Skeletal muscle tissue (tissue), 4 donors: ENCODE data around the gene SHC2. TPM values are rescaled to one million over a fixed set of nuclear protein-coding genes. Genes with fewer than 3 reads are reported as not detected.
"Not testable (repeated sequence)": the region's sequence is repeated elsewhere in the genome, so short reads cannot be mapped to it uniquely, and the experiment has no call there.

Source experiments
- H3K27ac ChIP-seq: one replicate; pipeline ENCODE4 v1.7.0; 2013; ENCODE audit warnings: mild to moderate bottlenecking, low read depth, low read length, inconsistent platforms
- H3K27me3 ChIP-seq, 3 donors: one replicate each; pipeline ENCODE4 v1.7.0; 2013; ENCODE audit warnings: low read length in 3 of 3; ENCODE audit not compliant: control insufficient read depth in 3 of 3, insufficient read depth in 3 of 3
- H3K36me3 ChIP-seq, 3 donors: one replicate each; pipeline ENCODE4 v1.7.0; 2013; ENCODE audit warnings: low read length in 3 of 3; ENCODE audit not compliant: control insufficient read depth in 3 of 3, insufficient read depth in 3 of 3
- H3K4me1 ChIP-seq, 3 donors: one replicate each; pipeline ENCODE4 v1.7.0; 2013; ENCODE audit warnings: low read length in 3 of 3, mild to moderate bottlenecking in 3 of 3; ENCODE audit not compliant: control insufficient read depth in 3 of 3, insufficient read depth in 3 of 3
- H3K4me3 ChIP-seq, 3 donors: one replicate each; pipeline ENCODE4 v1.7.0; 2013; ENCODE audit warnings: low read length in 3 of 3
- H3K9ac ChIP-seq, 3 donors: one replicate each; pipeline ENCODE4 v1.7.0; 2013; ENCODE audit warnings: low read length in 3 of 3, mild to moderate bottlenecking in 3 of 3, moderate library complexity in 2 of 3, low read depth in 1 of 3
- H3K9me3 ChIP-seq, 3 donors: one replicate each; pipeline ENCODE4 v1.7.0; 2013; ENCODE audit warnings: low read length in 3 of 3; ENCODE audit not compliant: control insufficient read depth in 3 of 3
- total RNA-seq: library from RNA; depleted of rRNA; stranded (reverse); fragments of >200 nt; gene quantifications from one replicate; pipeline ENCODE4 v1.2.3, GENCODE V29; 2014
- donor health status: Osteomylitis.

Gene SHC2
- total RNA-seq, 1 donor from 2014 or later: 7.8 TPM

DNA sequence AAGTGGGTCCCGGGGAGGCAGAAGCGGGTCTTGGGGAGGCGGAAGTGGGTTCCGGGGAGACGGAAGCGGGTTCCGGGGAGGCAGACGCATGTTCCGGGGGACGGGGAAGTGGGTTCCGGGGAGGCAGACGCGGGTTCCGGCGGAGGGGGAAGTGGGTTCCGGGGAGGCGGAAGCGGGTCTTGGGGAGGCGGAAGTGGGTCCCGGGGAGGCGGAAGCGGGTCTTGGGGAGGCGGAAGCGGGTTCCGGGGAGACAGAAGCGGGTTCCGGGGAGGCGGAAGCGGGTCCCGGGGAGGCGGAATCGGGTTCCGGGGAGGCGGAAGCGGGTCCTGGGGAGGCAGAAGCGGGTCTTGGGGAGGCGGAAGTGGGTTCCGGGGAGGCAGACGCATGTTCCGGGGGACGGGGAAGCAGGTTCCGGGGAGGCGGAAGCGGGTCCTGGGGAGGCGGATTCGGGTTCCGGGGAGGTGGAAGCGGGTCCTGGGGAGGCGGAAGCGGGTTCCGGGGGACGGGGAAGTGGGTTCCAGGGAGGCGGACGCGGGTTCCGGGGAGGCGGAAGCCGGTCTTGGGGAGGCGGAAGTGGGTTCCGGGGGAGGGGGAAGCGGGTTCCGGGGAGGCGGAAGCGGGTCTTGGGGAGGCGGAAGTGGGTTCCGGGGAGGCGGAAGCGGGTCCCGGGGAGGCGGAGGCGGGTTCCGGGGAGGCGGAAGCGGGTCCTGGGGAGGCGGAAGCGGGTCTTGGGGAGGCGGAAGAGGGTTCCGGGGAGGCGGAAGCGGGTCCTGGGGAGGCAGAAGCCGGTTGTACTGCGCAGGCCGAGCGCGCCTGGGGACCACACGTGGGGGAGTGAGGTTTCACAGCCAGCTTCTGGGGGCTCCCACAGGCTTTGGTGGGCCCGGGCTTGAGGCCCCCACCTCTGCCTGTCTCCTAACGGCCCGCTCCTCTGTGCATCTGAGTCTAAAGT, 2.5 kb downstream of the SHC2 start:
- Histone ChIP-seq H3K27ac (no peak overlapping the region), H3K4me3 (no peak overlapping the region), H3K9me3 (no peaks in the 10 kb centered on the region), H3K27me3 (peaks cover 0 to 16% (median 11%) of the 10 kb centered on the region in 3 donors), H3K36me3 (no peaks in the 10 kb centered on the region), H3K4me1 (peaks cover 0 to 8% (median 8%) of the 10 kb centered on the region in 3 donors), H3K9ac (no peak overlapping the region)

DNA sequence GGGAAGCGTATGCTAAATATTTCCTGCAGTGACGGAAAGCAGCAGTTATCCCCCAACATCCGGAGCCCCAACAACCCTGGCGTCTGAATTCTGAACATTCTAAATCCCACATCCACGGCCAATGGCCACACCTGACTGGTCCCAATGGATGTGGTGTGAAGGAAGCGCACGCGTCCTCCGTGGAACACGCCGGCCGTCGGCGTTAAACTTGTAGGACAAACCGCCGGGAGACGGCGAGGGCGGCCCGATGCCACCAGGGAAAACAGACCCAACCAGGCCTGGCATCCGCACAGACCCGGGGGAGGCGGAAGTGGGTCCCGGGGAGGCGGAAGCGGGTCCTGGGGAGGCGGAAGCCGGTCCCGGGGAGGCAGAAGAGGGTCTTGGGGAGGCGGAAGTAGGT, 3.2 kb downstream of the SHC2 start:
- no peak overlapping the region for H3K9ac ChIP-seq
- H3K27ac ChIP-seq: no peak overlapping the region
- no peaks in the 10 kb centered on the region for H3K36me3 ChIP-seq
- H3K27me3 ChIP-seq: peaks cover 0 to 15% (median 11%) of the 10 kb centered on the region in 3 donors
- no peaks in the 10 kb centered on the region for H3K9me3 ChIP-seq
- peaks cover 0 to 8% (median 8%) of the 10 kb centered on the region in 3 donors for H3K4me1 ChIP-seq
- no peak overlapping the region for H3K4me3 ChIP-seq

DNA sequence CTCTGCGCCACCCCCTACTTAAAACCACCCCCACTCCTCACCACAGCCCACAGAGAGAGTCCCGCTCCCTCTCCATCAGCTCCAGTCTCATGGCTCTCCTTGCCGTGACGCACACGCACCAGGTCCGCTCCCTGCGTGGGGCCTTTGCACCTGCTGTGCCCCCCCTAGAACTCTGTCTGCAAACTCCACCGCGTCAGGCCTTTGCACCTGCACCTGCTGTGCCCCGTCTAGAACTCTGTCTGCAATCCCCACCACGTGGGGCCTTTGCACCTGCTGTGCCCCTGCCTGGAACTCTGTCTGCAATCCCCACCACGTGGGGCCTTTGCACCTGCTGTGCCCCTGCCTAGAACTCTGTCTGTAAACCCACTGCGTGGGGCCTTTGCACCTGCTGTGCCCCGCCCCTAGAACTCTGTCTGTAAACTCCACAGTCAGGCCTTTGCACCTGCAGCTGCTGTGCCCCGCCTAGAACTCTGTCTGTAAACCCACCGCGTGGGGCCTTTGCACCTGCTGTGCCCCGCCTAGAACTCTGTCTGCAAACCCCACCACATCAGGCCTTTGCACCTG, 4.2 kb downstream of the SHC2 start:
- H3K9ac ChIP-seq: no peak overlapping the region
- H3K27ac ChIP-seq: no peak overlapping the region
- H3K4me3 ChIP-seq: no peak overlapping the region
- no peaks in the 10 kb centered on the region for H3K9me3 ChIP-seq
- peaks cover 0 to 5% (median 5%) of the 10 kb centered on the region in 3 donors for H3K4me1 ChIP-seq
- peaks cover 0 to 6% (median 4%) of the 10 kb centered on the region in 3 donors for H3K27me3 ChIP-seq
- H3K36me3 ChIP-seq: no peaks in the 10 kb centered on the region

DNA sequence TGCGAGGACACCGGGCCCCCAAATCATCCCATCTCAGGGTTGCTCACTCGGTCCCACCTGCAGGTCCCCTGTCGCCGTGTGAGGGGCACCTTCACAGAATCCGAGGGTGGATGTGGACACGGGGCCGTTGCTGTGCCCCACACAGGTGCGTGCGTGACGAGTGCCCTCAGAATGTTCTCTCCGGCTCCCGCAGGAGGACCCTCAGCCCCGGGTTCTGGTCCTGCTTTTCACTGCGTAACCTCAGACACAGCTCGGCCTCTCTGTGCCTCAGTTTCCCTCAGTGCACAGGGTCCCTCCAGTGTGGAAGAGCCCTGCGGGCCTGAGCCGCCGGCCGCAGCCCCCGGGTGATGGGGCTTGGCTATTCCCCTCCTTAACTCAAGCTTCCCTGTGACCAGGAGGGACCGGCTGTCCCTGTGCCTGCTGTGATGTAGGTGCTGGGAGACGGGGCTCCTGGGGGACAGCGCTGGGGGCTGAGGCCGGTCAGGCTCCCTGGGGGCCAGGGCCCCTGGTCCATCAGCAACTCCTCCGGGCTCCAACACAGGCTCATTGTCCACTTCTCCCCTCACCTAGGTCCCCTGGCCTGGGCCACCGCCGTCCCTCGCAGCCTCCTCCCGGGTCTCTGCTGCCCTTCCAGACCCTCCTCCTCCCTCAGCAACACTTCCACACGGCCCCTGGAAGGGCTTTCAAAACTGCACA, 4.8 kb downstream of the SHC2 start:
- H3K4me3 ChIP-seq: no peak overlapping the region
- peaks cover 0 to 4% (median 4%) of the 10 kb centered on the region in 3 donors for H3K27me3 ChIP-seq
- H3K4me1 ChIP-seq: peaks cover 0 to 5% (median 3%) of the 10 kb centered on the region in 3 donors
- no peak overlapping the region for H3K9ac ChIP-seq
- H3K9me3 ChIP-seq: no peaks in the 10 kb centered on the region
- H3K27ac ChIP-seq: no peak overlapping the region
- H3K36me3 ChIP-seq: no peaks in the 10 kb centered on the region

DNA sequence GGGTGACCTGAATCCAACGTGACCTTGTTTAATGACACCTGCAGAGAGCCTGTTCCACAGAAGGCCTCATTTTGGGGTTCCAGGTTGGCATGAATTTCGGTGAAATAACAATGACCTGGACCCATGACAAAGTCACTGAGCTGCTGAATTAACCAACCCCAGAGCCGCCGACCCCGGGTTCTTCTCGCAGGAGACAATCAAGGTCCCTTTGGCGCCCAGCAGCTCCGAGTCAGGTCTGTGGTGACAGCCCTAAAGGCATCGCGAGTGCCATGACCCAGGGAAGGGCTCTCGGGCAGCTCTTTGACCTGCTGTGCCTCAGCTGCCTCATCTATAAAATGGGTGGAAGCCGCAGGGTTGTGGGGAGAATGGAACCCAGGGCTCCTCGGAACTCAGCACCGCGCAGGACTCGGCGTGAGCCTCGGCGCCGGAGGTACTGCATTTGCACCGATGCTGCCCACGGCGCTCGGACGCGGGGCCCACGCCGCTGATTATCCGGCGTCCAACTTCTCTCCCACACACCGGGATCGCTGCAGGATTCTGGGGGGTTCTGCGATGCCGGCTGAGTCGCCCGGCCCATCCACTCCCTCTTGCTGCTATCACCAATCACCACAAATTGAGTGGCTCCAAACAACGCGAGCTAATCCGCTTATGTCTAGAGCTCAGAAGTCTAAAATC, 5.7 kb downstream of the SHC2 start:
- H3K9me3 ChIP-seq: no peaks in the 10 kb centered on the region
- no peak overlapping the region for H3K27ac ChIP-seq
- no peak overlapping the region for H3K4me3 ChIP-seq
- H3K27me3 ChIP-seq: peaks cover 0 to 4% (median 4%) of the 10 kb centered on the region in 3 donors
- no peaks in the 10 kb centered on the region for H3K36me3 ChIP-seq
- no peak overlapping the region for H3K9ac ChIP-seq
- peaks cover 0 to 5% (median 3%) of the 10 kb centered on the region in 3 donors for H3K4me1 ChIP-seq

DNA sequence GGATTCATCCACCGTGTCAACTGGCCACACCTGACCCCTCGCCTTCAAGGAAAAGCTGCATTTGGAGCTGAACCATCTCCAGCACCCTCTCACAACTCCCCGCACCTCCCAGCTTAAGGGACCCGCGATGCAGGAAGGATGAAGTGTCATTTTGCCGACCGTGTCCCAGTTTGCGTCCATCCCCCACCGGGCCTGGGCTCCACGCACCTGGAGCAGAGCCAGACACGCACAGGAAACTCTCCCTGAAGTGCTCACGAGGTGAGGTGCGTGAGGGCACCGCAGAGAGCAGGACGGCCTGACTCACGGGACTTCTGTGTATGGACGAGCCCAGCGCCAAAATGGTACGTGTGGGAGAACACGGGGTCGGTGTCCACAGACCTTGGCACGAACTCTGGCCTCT, 7.2 kb downstream of the SHC2 start:
- no peaks in the 10 kb centered on the region for H3K9me3 ChIP-seq
- H3K36me3 ChIP-seq: no peaks in the 10 kb centered on the region
- H3K27ac ChIP-seq: no peak overlapping the region
- H3K4me3 ChIP-seq: no peak overlapping the region
- H3K27me3 ChIP-seq: no peaks in the 10 kb centered on the region
- H3K9ac ChIP-seq: no peak overlapping the region
- no peaks in the 10 kb centered on the region for H3K4me1 ChIP-seq

DNA sequence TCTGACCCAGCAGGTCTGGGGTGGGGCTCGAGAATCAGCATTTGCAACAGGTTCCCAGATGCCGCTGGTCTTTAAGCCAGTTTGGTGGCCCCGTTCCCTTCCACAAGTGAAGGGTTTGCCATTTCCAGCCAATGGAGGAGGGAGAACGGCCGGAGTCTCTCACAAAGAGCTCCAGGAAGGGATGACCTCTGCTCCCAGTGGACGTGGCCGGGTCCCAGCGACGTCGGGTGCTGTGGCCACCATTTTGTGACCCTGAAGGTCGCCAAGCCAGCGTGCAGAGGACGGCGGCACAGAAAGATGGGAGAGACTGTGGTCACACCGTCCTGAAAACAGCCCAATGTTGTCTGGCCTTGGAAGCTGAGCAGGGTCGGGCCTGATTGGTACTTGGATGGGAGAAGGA, 8.0 kb downstream of the SHC2 start:
- H3K27ac ChIP-seq: no peak overlapping the region
- peaks cover 0 to 4% (median 0%) of the 10 kb centered on the region in 3 donors for H3K27me3 ChIP-seq
- H3K4me3 ChIP-seq: no peak overlapping the region
- H3K36me3 ChIP-seq: no peaks in the 10 kb centered on the region
- H3K4me1 ChIP-seq: peaks cover 2 to 3% (median 3%) of the 10 kb centered on the region in 3 donors
- H3K9me3 ChIP-seq: no peaks in the 10 kb centered on the region
- no peak overlapping the region for H3K9ac ChIP-seq

DNA sequence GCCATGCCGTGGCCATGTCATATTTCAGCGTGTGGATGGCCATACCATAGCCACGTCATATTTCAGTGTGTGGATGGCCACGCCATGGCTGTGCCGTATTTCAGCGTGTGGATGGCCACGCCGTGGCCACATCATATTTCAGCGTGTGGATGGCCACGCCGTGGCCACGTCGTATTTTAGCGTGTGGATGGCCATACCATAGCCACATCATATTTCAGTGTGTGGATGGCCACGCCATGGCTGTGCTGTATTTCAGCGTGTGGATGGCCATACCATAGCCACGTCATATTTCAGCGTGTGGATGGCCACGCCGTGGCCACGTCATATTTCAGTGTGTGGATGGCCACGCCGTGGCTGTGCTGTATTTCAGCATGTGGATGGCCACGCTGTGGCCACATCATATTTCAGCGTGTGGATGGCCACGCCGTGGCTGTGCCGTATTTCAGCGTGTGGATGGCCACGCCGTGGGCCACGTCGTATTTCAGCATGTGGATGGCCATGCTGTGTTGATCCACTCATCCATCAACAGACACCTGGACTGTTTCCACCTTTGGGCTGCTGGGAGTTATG, 9.8 kb downstream of the SHC2 start:
- not testable (repeated sequence) for H3K9ac ChIP-seq, H3K4me3 ChIP-seq, H3K4me1 ChIP-seq, H3K9me3 ChIP-seq, H3K36me3 ChIP-seq, H3K27me3 ChIP-seq, H3K27ac ChIP-seq

DNA sequence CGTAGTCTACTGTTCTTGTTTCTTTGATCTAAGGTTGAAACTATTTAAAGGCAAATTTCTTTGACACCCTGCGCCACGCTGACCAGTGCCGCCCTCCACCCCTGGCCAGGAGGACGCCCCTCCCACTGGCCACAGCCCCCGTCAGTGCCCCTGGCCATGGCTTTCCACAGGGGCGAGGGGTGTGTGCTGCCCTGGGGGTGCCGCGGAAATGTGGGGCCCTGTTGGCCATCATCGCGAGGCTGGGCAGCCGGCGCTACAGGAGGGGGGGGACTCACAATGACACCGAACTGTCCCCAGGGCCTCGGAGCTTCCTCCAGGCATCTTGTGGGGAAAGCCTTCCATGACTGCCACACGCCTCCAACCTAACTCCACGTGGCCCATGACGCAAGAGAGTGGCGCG, 10.9 kb downstream of the SHC2 start:
- Histone ChIP-seq H3K36me3 (peaks cover 0 to 1% (median 0%) of the 10 kb centered on the region in 3 donors), H3K4me1 (peaks cover 2 to 3% (median 3%) of the 10 kb centered on the region in 3 donors), H3K9me3 (no peaks in the 10 kb centered on the region), H3K27ac (no peak overlapping the region), H3K9ac (no peak overlapping the region), H3K27me3 (peaks cover 0 to 4% (median 0%) of the 10 kb centered on the region in 3 donors), H3K4me3 (no peak overlapping the region)
